H1 (cell line): Measurements from ENCODE around the gene SLC44A5. TPM values are rescaled to one million over a fixed set of nuclear protein-coding genes. Genes with fewer than 3 reads are reported as not detected.

Source experiments
- BRCA1 ChIP-seq: IDR thresholded peaks from 2 replicates; pipeline ENCODE4 v1.6.1; 2012; ENCODE audit warnings: low read depth, low read length, improper control_type of control experiment
- EZH2 ChIP-seq: fragments of 200-600 bp; sonication (generic); IDR thresholded peaks from 2 replicates; pipeline ENCODE4 v1.7.1; 2012; ENCODE audit warnings: low read depth, mild to moderate bottlenecking, moderate library complexity, low read length, inconsistent platforms; ENCODE audit not compliant: severe bottlenecking
- NRF1 ChIP-seq: IDR thresholded peaks from 2 replicates; pipeline ENCODE4 v1.6.1; 2011; ENCODE audit warnings: mild to moderate bottlenecking, low read depth, low read length, improper control_type of control experiment
- RXRA ChIP-seq: IDR thresholded peaks from 2 replicates; pipeline ENCODE4 v1.6.1; 2011; ENCODE audit warnings: low read depth, mild to moderate bottlenecking, low read length, moderate library complexity; ENCODE audit not compliant: insufficient read depth
- SUZ12 ChIP-seq: fragments of 200-600 bp; sonication (generic); IDR thresholded peaks from 2 replicates; pipeline ENCODE4 v1.6.1; 2012; ENCODE audit warnings: mild to moderate bottlenecking, inconsistent platforms, low read length, moderate library complexity, mixed read lengths
- polyA plus RNA-seq, 7 experiments: library from polyadenylated mRNA; depleted of rRNA in 3 of 7; stranded (reverse) in 5 of 7; unstranded in 2 of 7; fragments of >200 nt in 5 of 7; fragments of 200-250 nt in 2 of 7; gene quantifications; 1 replicate in 5 of 7; 2 replicates in 1 of 7; 4 replicates in 1 of 7; pipeline versions ENCODE4 v1.2.1 to v1.2.3, GENCODE V29; 2011 to 2013; ENCODE audit warnings: missing spikeins in 2 of 7, mixed read lengths in 2 of 7
- total RNA-seq: library from RNA; stranded (reverse); fragmentation: NEBNext Ultra II Directional; extraction: Animal tissue kit (Norgen Biotek cat#: 25700); gene quantifications from 2 replicates; pipeline ENCODE4 v1.2.1, GENCODE V29; 2021
- TF ChIP-seq, protein P1 (sequence below): IDR thresholded peaks from 2 replicates; pipeline ENCODE4 v1.6.1; 2011; ENCODE audit warnings: low read length, improper control_type of control experiment
- TF ChIP-seq, protein P2 (sequence below): fragments of 300-600 bp; sonication (generic); IDR thresholded peaks from 2 replicates; pipeline ENCODE4 v1.7.1; 2012; ENCODE audit warnings: low read length, moderate library complexity, mild to moderate bottlenecking, inconsistent platforms; ENCODE audit not compliant: insufficient replicate concordance

SLC44A5 gene
- total and polyA plus RNA-seq, 2 of the 8 experiments (the other 6 are each of a cell fraction or from before 2014, with no cell fraction given) = 1.8 to 3.3 TPM

DNA sequence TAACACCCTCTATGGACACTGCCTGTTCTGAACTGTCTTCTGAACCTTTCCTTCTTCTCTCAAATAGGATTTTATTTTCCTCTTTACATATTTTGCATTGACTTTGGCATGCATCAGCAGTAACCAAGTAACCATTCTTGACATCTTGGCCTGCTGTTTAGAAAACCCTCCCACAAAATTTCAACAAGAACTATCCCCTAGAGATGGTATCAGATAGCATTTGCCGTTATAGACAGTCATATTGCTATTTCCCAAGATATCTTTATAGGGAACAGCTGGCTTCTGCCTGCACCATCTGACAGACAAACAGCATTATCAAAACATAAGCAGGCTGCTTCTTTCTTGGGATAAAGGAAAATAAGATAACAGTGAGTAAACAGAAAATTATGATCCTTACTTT, 422.0 kb downstream of the SLC44A5 start (continued):
- TF ChIP-seq SUZ12 = no peak
- no peak for TF ChIP-seq RXRA
- no peak for TF ChIP-seq BRCA1
- TF ChIP-seq, protein P1, sequence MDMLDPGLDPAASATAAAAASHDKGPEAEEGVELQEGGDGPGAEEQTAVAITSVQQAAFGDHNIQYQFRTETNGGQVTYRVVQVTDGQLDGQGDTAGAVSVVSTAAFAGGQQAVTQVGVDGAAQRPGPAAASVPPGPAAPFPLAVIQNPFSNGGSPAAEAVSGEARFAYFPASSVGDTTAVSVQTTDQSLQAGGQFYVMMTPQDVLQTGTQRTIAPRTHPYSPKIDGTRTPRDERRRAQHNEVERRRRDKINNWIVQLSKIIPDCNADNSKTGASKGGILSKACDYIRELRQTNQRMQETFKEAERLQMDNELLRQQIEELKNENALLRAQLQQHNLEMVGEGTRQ = no peak
- TF ChIP-seq, protein P2, sequence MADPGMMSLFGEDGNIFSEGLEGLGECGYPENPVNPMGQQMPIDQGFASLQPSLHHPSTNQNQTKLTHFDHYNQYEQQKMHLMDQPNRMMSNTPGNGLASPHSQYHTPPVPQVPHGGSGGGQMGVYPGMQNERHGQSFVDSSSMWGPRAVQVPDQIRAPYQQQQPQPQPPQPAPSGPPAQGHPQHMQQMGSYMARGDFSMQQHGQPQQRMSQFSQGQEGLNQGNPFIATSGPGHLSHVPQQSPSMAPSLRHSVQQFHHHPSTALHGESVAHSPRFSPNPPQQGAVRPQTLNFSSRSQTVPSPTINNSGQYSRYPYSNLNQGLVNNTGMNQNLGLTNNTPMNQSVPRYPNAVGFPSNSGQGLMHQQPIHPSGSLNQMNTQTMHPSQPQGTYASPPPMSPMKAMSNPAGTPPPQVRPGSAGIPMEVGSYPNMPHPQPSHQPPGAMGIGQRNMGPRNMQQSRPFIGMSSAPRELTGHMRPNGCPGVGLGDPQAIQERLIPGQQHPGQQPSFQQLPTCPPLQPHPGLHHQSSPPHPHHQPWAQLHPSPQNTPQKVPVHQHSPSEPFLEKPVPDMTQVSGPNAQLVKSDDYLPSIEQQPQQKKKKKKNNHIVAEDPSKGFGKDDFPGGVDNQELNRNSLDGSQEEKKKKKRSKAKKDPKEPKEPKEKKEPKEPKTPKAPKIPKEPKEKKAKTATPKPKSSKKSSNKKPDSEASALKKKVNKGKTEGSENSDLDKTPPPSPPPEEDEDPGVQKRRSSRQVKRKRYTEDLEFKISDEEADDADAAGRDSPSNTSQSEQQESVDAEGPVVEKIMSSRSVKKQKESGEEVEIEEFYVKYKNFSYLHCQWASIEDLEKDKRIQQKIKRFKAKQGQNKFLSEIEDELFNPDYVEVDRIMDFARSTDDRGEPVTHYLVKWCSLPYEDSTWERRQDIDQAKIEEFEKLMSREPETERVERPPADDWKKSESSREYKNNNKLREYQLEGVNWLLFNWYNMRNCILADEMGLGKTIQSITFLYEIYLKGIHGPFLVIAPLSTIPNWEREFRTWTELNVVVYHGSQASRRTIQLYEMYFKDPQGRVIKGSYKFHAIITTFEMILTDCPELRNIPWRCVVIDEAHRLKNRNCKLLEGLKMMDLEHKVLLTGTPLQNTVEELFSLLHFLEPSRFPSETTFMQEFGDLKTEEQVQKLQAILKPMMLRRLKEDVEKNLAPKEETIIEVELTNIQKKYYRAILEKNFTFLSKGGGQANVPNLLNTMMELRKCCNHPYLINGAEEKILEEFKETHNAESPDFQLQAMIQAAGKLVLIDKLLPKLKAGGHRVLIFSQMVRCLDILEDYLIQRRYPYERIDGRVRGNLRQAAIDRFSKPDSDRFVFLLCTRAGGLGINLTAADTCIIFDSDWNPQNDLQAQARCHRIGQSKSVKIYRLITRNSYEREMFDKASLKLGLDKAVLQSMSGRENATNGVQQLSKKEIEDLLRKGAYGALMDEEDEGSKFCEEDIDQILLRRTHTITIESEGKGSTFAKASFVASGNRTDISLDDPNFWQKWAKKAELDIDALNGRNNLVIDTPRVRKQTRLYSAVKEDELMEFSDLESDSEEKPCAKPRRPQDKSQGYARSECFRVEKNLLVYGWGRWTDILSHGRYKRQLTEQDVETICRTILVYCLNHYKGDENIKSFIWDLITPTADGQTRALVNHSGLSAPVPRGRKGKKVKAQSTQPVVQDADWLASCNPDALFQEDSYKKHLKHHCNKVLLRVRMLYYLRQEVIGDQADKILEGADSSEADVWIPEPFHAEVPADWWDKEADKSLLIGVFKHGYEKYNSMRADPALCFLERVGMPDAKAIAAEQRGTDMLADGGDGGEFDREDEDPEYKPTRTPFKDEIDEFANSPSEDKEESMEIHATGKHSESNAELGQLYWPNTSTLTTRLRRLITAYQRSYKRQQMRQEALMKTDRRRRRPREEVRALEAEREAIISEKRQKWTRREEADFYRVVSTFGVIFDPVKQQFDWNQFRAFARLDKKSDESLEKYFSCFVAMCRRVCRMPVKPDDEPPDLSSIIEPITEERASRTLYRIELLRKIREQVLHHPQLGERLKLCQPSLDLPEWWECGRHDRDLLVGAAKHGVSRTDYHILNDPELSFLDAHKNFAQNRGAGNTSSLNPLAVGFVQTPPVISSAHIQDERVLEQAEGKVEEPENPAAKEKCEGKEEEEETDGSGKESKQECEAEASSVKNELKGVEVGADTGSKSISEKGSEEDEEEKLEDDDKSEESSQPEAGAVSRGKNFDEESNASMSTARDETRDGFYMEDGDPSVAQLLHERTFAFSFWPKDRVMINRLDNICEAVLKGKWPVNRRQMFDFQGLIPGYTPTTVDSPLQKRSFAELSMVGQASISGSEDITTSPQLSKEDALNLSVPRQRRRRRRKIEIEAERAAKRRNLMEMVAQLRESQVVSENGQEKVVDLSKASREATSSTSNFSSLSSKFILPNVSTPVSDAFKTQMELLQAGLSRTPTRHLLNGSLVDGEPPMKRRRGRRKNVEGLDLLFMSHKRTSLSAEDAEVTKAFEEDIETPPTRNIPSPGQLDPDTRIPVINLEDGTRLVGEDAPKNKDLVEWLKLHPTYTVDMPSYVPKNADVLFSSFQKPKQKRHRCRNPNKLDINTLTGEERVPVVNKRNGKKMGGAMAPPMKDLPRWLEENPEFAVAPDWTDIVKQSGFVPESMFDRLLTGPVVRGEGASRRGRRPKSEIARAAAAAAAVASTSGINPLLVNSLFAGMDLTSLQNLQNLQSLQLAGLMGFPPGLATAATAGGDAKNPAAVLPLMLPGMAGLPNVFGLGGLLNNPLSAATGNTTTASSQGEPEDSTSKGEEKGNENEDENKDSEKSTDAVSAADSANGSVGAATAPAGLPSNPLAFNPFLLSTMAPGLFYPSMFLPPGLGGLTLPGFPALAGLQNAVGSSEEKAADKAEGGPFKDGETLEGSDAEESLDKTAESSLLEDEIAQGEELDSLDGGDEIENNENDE = no peak
- no peak for TF ChIP-seq EZH2
- no peak for TF ChIP-seq NRF1
